CMK (cell line): ENCODE results near the gene LRMDA.

ENCODE experiments used
- DNase-seq: peaks from one replicate; pipeline ENCODE4 v3.0.0-alpha.2; 2010; ENCODE audit warnings: low read depth

LRMDA gene

DNA sequence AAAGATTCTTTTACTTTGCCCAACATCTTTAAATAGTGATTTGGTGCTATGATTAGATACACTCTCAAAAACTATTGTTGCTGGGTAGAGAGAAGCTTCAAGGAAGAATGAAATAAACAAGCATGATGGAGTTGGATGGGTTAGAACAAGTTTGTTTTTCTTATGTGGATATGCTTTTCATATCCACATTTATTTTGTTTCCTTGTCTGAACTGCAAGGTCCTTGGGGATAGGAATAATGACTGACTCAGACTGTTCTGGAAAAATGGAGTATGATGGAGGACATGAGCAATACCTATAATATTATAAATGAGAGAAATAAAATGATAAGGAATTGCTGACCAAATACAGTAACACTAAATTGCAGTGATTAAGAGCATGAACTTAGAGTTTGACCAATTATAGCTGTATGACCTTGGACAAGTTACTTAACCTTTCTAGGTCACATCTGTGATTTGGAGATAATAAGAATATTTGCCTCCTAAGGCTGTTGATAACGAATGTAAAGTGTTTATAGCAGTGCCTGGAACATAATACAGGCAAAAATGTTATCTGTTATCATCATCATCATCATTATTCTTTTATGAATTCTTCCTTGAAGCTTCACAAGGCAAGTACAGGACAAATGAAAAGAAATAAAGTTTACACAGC lies 847.5 kb downstream of the LRMDA start:
- DNase-seq: no peak

- DNase-seq: no peak
Measured at GRCh38 chr10:76281659-76282058, 850.2 kb downstream of the LRMDA start.

DNA sequence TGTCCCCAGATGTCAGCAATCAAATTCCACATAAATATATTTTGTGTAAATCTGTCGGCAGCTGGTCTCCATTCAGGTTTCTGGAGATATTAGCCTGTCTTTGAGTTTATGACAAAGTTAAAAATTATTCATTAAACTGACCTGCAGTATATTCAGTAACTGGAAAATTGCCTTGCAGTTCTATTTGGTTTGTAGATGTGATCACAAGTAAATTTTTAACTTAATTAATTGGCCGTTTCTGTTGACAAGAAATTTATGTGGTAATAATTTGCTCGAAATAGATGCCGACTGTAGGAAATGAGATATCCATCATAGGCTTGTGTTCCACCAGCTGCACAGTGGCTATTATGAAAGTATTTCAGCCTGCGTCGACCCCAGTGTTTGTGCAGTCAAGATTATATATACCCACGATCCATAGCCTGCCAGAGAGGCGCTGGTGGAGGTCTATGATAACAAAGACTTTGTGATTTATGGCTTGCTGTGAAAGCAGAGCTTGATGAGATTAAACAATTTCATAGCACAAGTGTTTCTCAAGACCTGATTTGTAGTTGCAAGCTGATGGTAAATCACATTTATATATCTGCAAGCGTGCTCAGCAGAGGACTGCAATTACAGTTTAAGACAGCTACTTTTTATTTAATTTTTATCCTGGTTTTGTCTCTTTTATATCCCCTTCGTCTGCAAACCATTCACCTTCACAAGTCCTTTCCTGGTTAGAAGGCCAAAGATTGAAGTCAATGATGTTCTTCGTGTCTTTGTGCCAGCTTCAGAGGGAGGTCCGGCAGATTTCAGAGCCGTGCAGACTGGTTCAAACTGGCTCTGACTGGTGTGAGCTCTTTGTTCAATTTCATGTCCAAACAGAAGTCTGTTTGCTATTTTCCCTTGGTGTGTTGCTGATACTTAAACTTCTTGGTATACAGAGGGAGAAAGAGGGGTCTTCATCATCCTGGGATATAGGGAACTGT lies 850.9 kb downstream of the LRMDA start:
- no peak for DNase-seq

DNA sequence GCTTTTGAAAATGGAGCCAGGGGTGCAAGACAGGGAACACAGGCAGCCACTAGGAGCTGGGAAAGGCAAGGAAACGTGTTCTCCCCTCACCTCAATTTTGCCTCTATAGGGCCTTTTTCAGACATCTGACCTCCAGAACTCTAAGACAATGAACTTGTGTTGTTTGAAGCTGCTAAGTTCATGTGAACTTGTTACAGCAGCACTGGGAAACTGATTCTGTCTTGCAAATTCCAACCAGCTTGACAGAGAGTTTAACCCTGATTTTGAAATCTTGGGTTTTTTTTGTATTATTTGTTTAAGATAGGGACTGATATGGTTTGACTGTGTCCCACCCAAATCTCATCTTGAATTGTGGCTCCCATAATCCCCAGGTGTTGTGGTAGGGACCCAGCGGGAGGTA lies 852.9 kb downstream of the LRMDA start:
- no peak for DNase-seq

GRCh38 chr10:76285012-76285411 lies 853.6 kb downstream of the LRMDA start:
- no peak for DNase-seq

- no peak for DNase-seq
Measured at GRCh38 chr10:76285515-76285914, 854.1 kb downstream of the LRMDA start.

GRCh38 chr10:76286536-76286935 lies 855.1 kb downstream of the LRMDA start:
- DNase-seq: no peak

DNA sequence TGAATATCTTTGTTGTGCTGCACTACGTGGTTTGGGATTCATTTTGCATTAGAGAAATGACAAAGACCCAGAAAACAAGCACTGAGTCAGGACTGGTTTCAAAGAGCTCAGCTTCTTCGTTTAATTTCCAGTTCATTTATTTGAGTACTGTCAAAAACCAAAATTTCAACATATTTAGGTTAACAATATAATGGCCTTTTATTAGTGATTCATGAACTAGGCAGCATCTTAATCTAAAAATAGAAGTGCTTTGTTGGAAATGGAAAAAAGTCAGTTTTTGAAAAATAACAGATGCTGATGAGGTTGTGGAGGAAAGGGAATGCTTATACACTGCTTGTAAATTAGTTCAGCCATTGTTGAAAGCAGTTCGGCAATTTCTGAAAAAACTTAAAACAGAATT lies 856.4 kb downstream of the LRMDA start:
- no peak for DNase-seq

DNA sequence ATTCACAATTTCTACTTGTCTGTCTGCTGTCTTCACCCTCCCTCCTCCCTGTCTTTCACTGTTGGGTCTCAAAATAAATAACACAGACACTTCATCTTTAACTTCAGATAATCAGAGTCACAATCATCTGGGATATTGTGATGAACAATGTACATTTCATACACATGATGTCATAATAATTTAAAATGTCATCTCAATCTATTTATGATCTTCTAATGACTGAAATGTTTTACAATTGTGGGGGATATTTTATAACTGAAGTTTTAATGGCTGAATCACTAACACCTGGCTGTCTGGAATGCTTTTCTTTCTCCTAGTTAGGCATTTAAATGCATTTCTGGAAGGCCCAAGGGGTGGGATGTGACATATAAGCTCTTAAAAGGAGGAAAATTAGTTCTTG lies 859.8 kb downstream of the LRMDA start:
- DNase-seq: no peak

DNA sequence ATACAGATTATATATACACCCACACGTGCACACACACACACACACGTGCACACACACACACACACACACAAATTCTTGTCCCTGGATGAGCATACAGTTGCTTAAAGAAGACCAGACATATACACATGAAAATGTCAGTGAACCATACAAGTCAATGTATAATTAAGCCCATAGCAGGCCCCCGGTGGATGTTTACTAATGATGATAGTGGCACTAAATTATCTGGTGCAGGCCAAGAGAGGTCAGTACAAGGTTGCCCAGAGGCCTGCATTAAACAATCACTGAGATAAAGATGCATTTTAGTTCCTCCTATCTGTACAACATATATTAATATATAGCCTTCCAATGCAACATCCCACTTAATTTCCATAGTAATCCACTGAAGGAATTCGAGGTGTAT lies 860.5 kb downstream of the LRMDA start:
- DNase-seq: no peak

DNA sequence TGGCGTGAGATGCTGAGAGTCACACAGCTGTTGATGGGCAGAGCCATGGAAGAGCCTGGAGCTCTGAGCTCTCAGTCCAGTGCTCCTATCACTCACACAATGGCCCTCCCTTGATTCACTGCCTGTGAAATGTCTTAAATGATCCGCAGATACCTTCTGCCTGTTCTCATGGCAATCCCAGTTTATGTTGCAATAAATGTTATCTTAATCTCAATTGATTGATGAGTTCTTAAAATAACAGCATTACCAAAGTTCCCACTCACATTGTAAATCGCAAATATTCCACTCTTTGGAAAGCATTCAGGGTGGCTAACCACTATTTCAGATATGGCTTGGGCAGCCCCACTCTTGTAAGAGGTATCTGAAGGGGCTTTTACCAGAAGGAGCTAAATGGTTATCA lies 865.5 kb downstream of the LRMDA start:
- DNase-seq: no peak

GRCh38 chr10:76297358-76297757 lies 865.9 kb downstream of the LRMDA start:
- no peak for DNase-seq

GRCh38 chr10:76297780-76298281 lies 866.4 kb downstream of the LRMDA start:
- DNase-seq: no peak

- DNase-seq: no peak
Measured at GRCh38 chr10:76298329-76298728, 866.9 kb downstream of the LRMDA start.

DNA sequence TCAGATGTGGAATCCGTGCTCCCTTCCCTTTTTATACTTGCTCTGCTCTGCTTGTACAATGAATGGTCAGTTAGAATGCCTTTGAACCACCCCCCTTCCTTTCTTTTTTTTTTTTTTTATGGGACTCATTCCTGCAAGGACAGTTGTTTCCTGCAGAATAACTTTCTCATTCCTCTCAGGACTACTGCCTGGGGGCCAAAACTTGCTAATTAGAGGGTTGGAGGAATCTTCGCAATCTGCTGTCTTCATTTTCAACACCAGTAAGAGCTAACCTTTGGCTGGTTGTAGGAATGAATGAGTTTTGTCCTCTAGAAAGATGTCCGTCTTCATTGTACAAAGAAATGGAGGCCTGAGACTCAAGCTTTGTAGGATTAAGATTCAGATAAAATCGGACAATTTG lies 868.1 kb downstream of the LRMDA start:
- no peak for DNase-seq

- no peak for DNase-seq
Measured at GRCh38 chr10:76301211-76301610, 869.8 kb downstream of the LRMDA start.

DNA sequence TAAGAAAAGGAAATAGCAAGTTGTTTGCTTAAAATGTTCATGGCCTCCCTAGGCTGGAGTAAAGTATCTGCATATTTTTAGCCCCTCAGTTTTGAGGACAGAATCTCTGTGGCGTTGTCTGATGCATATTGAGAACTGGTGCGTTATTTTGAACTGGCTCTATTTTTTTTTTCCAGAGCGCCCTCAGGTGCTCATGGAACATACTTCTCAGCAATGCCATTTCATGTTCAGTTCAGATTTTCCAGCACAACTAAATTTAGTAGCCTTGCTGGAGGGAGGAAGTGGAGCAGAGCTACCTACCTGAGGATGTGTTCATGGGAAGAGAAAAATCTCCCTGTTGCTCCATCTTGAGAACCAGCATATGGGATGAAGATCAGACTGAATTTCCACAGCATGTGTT lies 870.5 kb downstream of the LRMDA start:
- DNase-seq: no peak

GRCh38 chr10:76302481-76302880 lies 871.1 kb downstream of the LRMDA start:
- DNase-seq: no peak

- DNase-seq: no peak
Measured at GRCh38 chr10:76302961-76303630, 871.7 kb downstream of the LRMDA start.

- DNase-seq: no peak
Measured at GRCh38 chr10:76303682-76304316, 872.4 kb downstream of the LRMDA start.

DNA sequence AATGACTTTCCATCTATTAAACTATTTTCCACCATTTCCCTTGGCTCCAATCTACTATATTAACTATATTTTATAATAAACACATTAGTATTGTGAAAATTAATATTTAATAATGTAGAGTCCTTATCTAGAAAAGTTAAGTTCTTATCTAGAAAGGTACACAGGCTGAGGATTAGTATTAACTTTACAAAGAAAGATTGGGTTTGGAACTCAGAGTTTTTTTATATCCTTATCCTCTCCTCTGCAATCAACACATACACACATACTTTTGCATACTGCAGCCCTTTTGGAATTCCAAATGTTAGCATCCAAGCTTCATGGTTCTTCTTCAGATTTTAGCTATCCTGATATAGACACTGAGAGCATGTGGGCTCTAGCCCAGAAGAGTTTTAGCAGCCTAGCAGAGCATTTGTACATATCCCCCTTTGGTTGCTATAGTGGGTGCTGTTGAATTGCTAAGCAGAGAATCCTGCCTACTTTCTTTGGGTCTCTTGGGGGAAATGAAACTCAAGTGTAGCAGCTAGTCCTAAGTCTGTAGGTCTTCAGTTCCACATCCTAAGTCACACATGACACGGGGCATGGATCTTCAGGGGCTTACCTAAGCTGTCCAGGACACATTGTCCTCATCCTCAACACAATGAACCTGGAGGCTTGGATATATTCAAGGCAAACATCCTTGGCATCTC lies 874.6 kb downstream of the LRMDA start:
- no peak for DNase-seq

DNA sequence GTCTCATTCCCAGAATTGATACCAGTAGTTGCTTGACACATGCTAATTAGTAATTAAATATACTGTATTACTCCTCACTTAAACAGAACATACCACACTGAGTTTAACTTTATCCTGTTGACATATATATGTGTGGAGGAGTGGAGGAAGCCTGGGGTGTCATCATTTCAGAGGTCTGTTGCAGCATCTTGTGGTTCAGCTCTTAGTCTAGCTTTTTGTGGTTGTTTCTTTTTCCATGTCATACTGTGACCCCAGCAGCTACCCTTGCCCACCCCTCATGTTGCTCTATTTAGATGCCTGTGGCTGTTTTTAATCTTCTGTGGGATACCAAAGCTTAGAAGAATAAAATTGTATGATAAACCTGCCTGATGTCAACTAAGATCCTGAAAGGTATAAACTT lies 875.4 kb downstream of the LRMDA start:
- no peak for DNase-seq
